ENCODE data around the gene SLC24A3.
"Not testable (repeated sequence)": the region's sequence is repeated elsewhere in the genome, so short reads cannot be mapped to it uniquely, and the experiment has no call there.

Gene SLC24A3

DNA sequence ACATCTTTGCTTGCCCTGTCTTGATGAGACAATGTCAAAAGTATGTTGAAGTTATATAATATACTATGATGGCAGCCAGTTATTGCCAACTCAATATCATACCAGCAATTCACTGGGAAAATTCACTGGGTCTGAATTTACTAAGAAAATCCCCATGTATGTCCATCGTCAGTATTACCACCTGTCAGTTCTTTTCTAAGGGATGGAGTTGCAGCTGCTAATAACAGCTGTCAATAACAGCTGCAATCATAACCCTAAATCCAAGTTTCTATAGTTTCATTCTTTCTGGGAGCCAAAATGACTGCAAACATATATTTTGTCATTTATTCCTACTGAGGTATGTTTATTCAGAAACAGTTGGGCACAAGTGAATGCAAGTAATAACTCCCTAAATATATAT, 413.0 kb downstream of the SLC24A3 start:
- DNase-seq (ENCODE audit: low read depth, low spot score) = no peak

DNA sequence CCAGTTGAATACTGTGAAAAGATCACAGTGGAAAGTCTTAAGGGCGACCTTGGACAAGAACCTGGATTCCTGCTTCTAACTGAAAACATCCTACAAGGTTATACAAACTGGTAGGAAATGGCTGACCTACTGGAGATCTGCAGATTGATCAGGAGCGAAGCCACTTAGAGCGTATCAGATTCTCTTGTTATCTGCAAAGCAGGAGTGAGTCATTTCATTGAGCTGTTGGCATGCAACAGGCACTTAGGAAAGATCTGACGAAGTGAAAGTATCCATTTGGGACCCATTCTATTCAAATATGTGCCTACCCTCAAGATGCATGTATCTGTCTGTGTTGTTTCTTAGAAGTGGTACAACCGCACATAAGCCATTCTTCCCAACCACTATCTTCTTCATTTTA, 414.5 kb downstream of the SLC24A3 start:
- DNase-seq (ENCODE audit: low read depth, low spot score) = no peak

DNA sequence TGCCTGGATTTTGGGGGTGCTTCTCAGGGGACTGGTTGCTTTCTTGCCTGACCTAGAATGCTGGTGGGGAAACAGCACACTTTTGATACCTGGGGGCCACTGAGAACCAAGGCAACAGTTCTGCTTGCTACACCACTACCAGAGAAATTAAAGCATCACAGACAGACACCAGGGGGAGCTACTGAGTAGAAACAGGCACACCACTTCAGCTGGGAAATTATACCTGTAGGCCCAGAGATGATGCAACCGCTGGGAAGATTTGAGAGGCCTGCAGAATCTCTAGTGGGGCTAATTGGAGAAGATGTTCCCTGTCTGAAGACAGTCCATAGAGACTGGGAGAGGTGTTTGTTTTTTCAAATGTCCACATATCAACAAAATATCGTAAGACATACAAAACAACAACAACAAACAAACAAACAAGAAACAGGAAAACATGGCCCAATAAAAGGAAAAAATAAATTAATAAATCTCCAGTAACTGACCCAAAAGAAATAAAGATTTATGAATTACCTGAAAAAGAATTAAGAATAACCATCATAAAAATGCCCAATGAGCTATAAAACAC, 416.2 kb downstream of the SLC24A3 start:
- peak; percentile 2 for DNase-seq (ENCODE audit: low read depth, low spot score)

DNA sequence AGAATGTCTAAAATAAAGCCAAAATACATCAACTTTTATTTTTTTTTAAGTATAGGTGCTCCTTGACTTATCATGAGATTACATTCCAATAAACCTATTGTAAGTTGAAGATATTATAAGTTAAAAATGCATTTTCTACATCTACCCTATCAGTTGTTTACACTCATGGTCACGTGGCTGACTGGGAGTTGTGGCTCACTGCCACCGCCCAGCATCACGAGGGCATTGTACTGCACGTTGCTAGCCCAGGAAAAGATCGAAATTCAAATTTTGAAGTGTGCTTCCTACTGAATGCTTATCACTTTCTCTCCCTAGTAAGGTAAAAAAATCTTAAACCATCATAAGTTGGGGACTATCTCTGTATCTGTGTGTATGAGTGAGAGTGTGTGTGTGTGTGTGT, 419.0 kb downstream of the SLC24A3 start:
- DNase-seq (ENCODE audit: low read depth, low spot score) = no peak

DNA sequence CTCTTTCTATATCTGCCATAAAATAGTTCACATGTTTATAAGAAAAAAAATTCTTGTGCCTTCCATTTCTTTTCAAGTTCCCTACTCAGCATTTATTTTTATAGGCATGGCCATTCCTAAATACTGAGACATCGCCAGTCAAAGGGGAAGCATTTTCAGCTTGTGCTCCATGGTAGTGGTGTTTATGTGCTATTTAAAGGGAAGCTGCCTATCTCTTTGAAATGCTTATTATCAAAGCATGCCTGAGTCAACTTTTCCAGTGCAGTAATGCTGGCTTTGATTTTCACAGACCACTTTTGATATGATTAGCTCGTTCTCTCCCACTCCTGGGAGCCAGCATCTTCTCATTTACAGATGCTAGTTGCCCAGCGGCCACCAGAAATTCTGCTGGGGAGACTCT, 421.5 kb downstream of the SLC24A3 start:
- DNase-seq (ENCODE audit: low read depth, low spot score) = no peak

DNA sequence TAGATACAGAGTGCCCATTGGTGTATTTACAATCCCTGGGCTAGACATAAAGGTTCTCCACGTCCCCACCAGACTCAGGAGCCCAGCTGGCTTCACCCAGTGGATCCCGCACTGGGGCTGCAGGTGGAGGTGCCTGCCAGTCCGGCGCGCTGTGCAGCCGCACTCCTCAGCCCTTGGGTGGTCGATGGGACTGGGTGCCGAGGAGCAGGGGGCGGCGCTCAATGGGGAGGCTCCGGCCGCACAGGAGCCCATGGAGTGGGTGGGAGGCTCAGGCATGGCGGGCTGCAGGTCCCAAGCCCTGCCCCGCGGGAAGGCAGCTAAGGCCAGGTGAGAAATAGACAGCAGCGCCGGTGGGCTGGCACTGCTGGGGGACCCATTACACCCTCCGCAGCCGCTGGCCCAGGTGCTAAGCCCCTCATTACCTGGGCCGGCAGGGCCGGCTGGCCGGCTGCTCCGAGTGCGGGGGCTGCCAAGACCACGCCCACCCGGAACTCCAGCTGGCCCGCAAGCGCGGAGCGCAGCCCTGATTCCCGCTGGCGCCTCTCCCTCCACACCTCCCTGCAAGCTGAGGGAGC, 427.1 kb downstream of the SLC24A3 start:
- DNase-seq (ENCODE audit: low read depth, low spot score) = not testable (repeated sequence)

DNA sequence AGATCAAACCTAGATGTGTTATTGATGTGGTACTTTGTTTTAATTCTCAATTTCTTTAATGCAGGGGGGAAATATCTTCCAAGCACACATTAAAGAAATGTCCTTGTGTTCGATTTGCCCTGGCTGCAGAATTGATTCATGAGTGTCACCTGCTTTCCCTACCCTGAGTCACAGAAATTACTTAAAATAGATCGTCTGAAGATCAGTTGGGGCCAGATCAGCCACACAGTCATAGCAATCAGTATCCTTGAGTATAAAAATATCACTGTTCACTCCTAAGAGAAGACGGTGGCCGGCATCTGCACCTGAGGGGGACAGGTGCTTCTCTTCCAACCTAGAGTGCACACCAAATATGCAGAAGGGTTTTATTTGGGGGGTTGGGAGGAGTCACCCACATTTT, 430.4 kb downstream of the SLC24A3 start:
- no peak for DNase-seq (ENCODE audit: low read depth, low spot score)

DNA sequence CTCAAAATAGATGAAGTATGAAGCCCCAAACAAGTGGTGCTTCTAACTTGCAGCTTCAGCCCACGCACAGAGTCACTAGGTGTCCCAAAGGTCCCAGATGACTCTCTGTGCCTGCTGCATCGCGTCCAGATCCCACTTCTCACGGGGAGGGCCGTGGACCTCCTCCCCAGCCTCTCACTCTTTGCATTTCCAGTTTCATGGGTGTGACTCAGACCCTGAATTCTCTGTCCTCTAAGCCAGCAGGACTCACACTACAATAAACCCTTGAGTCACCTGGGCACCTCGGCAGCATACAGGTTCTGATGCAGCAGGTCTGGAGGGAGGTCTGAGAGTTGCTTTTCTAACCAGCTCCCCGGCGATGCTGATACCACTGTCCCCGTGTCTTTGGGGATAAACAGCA, 431.6 kb downstream of the SLC24A3 start:
- no peak for DNase-seq (ENCODE audit: low read depth, low spot score)

DNA sequence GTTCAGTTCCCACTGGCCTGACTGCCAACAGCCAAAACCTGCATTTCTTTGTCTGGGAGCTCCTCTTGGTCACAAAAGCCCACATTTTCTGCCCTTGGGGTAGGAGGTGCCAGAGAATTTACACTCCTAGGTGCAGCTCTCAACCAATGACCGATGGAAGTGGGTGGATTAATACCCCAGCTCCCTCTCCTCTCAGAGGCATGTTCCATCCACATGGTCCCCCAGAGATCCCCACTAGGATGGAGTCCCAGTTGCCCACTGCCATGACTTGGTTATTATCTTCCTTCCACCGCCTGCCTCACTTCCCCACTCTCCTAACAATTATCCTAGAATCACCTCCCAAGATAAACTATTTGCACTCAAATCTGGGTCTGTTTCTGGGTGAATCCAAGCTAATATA, 434.5 kb downstream of the SLC24A3 start:
- no peak for DNase-seq (ENCODE audit: low read depth, low spot score)

DNA sequence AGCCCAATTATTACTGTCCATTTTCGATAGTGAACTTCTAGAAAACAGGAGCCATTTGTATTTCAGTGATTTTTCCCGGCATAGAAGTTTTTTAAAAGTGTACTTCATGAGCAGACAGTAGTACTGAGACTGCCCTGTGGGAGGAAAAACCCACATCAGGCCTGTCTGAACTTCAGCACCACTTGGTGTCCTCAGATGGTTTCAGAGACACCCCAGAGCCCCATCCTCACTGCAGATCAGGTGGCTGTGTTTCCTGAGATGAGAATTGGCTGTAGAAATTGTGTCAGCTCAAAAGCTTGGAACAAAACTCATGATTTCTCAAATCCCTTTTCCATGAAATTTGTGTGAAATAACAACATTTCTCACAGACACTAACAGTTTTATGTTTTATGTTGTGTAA, 435.6 kb downstream of the SLC24A3 start:
- DNase-seq (ENCODE audit: low read depth, low spot score) = no peak

DNA sequence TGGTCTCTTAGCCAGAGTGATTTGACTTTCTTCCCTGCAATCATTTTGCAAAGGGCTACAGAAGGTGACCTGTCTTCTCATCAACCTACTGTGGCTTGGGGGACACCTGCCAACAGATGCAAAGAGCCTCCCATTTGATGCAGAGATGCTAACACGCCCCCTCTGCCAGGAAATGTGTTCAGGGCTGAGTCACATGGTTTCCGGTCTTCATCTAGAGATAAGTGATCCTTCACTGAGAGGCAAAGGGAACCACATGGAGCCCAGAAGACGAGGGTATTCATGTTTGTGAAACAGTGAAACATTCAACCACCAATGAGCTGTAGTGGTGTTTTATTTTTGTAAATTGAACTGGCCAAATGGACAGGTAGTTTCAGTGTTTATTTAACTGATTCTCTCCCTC, 436.6 kb downstream of the SLC24A3 start:
- no peak for DNase-seq (ENCODE audit: low read depth, low spot score)

DNA sequence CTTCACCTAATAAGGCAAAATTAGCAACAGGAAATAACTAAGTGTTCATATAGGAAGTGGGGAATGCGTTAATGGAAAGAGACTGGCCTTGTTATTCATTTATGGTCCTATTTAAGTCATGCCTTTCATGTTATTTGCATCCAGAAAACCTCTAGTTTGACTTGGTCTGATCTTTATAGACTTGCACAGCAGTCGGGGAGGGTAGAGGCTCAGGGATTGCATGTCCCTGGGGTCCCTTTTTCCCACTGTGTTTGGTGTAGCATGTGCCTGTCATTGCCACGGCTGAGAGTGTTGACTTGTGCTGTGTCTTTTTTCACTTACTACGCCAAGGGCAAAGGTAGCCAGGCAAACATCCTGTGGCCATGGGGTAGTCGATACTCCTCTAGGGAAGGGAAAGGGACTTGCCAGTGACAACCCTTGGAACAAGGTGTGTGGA, 440.2 kb downstream of the SLC24A3 start:
- no peak for DNase-seq (ENCODE audit: low read depth, low spot score)

DNA sequence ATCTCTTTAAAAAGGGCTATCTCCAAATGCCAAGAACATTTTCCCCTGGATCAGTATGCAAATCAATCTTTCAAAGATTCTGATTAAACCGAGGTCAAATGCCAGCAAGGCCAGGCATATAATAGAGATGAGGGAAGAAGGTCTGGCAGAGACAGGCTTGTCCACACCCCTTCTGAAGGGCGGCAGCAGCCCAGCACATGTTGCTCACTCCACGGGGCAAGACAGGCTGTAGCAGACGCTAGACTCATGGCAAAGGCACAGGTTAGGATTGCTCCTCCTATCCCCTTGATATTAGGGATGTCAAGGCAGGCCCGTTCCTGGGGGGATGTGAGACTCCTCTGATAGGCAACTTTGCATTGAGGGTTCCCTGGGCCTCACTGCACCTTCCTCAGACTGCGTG, 440.9 kb downstream of the SLC24A3 start:
- DNase-seq (ENCODE audit: low read depth, low spot score) = no peak

DNA sequence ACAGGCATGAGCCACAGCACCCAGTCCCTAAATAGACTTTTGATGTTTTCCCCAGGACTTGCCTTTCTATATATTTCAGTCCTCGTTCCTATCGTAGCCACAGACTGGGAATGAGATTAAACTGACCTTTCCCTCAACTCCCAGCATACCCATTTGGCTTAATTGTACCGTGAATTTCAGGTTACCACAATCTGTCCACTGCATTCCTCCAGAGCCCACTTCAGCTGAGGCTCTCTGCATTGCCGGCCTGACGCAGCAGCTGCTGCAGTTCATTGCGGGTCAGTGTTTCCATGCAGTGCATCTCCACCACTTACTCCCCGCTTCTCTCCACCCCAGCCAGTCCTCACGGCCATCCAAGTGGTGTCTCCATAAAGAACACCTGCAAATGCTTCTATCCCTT, 442.5 kb downstream of the SLC24A3 start:
- DNase-seq (ENCODE audit: low read depth, low spot score) = no peak

DNA sequence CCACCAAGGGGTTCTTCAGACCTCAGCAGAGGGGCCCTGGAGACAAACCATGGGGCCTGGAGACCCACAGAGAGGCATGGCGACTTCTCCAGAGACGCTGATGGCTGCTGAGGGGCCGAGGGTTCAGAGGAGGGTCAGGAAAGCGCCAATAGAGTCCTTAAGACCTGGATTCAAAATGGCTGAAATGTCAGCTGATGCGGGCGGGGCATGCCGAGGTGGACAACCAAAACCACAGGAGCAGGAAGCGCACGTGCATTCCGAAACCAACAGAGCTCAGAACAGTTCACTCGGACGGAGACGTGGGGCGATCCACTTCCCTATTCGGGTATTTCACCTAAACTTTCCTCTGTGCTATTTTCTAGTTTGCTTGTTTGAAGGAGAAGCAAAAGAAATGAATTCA, 445.7 kb downstream of the SLC24A3 start:
- DNase-seq (ENCODE audit: low read depth, low spot score) = no peak

DNA sequence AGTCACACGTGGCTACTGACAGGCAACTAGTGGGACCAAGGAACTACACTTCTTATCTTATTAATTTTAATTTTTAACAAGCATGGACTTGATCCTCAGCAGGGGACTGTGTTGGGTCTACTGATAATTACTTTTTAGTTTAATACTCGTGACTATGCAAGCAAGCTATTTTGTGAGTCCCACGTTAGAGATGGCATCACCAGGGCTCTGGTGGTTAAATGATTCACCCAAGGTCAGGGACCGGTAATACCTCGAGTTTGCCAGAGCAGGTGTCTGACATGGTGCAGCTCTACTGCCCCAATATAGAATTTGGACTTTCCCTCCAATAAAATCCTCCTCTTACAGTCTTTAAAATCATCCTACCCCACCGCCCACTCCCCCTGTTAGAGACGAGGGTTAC, 447.0 kb downstream of the SLC24A3 start:
- DNase-seq (ENCODE audit: low read depth, low spot score) = no peak

DNA sequence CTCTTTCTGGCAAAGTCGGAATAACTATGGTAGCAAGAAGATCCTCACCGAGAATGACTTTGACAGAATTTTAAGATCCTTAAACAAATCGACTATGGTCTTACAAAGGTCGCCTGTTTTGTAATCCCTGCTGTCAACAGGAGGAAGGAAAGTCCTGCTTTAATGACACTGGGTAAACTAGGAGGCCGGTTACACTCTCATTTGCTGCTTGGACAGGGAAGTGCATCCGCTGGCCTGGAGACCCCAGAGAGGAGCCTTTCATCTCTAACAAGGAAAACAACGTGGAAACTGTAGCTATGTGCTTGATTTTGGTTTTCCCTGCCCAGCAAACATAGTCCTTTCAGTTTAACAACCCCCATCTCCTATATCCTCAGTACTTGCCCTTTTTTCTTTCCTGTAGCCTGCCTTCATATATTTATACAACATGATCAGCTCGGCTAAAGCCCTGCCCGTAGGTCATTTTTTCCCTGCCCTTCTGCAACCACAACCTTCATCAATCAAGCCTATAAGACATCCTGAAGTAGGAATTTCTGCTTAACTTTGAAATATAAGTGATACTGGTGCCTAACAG, 448.5 kb downstream of the SLC24A3 start:
- DNase-seq (ENCODE audit: low read depth, low spot score) = no peak

DNA sequence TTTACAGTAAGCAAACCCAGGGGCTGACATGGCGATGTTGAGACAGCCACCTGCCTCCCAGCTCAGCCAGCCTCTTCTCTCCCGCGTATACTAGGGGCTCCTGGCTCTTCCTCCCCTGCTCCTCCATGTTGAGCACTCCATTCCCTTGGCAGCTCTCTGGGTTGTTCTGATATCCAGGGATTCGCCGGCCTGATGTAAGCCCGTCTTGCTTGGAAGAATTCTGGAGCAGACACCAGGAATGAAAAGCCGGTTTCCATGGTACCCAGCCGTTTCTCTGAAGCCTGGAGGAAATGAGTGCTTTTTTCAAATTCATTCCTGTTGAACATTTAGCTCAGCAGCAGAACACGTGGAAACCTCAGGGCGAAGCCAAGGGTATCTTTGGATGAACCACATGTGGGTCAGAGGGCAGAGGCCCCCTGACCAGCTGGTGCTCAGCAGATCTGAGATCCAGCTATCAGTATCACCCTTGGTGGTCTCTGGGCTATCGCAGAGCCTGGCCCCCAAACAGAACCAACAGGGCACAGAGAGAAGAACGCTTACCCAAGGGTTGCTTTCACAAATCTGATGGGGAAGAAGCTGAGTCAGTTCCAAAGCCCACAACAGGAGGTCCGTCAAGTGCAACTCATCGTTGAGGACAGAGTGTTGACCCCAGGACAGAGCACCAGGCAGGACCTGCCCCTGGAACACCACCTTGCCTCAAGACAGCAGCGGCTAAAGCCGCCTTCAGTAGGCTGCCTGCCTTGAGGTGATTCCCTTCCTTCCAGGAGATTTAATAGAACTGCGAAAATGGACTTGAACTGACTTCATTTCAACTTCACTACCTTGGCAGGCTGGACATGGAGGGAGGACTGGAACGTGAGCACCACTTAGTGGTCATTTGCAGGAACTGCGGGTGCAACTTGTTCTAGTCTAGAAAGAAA, 449.5 kb downstream of the SLC24A3 start:
- no peak for DNase-seq (ENCODE audit: low read depth, low spot score)

DNA sequence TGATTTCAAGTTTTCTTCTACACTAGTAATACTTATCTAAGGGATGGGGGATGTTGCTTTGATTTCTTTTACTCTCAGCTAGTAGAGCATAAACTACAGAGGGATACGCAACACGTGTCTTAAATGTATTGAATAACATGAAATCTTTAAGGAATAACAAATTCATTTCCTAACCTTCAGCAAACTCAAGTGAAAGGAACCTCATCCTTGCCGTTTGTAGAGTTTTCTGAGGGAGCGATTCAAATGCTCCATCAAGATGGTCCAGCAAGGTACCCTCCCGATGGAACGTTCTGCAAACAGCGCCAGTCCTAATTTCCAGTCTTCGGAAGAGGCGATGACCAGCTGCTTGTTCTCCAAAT, 450.2 kb downstream of the SLC24A3 start:
- no peak for DNase-seq (ENCODE audit: low read depth, low spot score)

DNA sequence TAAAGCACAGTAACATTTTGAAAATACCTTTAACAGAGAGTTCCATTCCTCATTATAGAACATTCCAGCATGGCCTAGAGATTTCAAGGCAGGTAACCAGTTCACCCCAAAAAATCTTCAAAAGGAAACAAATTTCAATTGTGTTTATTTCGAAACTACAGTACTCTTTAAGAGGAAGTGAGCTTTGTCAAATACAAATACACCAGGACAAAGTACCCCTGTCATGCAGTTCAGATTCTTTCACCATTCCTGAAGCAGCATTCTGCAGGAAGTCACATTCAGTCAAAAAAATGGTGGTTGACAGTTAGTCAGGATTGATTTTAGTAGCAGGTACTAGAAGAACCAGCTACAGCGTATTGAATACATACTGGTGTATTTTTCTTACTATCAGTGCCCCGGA, 456.0 kb downstream of the SLC24A3 start:
- DNase-seq (ENCODE audit: low read depth, low spot score) = no peak

DNA sequence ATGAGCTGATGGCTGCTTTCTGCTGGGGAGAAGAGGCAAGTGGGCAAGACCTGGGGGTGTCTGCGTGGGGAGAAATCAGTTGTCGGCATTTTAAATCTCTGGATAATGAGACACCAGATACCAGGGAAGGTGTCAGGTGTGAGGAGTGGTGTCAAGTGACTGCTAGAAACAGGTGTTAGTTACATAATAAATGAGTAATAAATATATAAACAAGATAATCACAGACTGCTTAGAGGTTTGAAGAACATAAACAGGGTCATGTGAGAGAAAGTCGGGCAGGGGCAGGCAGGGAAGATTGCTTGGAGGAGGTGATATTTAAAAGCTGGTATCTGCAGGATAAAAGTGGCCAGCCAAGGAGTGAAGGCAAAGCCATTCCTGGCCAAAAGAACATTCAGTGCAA, 458.4 kb downstream of the SLC24A3 start:
- no peak for DNase-seq (ENCODE audit: low read depth, low spot score)

DNA sequence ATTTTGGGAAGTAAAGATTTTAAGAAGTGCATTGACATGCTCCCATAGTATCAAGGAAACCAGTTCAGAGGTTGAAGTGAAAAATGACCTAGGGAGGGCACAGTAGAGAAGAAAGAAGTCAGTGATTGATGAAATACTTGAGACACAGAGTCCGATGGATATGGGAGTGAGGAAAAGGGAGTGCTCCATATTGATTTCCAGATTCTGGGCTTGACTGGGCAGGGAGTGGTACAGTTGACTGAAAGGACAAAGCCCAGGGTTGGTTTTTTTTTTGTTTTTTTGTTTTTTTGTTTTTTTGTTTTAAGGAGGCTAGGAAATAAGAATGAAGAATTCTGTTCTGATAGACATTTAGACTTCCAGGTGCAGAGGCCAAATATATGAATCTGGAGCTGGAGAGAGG, 458.9 kb downstream of the SLC24A3 start:
- DNase-seq (ENCODE audit: low read depth, low spot score) = no peak

DNA sequence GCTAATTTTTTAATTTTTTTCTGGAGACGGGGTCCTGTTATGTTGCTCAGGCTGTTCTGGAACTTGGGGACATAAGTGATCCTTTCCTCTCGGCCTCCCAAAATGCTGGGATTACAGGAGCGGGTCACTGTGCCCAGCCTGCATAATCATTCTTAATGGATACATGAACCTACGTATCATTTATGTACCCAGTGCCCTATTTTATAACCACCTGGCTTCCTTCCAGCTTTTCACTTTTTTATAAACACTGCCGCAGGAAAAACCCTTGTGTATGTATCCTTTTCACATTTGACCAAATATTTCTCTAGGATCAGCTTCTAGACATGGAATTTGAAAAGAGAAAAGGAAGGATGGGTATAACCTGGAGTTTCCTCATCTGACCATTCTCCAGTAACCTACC, 460.1 kb downstream of the SLC24A3 start:
- DNase-seq (ENCODE audit: low read depth, low spot score) = no peak

Data from activated CD4-positive, CD25-positive, alpha-beta regulatory T cell treated with anti-CD3 and anti-CD28 coated beads, Interleukin-2, amount 50 U/mL, for 16 hours (primary cell).